H9 (cell line): ENCODE data around the gene TMEM151A. TPM values are rescaled to one million over a fixed set of nuclear protein-coding genes. Genes with fewer than 3 reads are reported as not detected.

Experiments used
- DNase-seq: peaks from one replicate; pipeline ENCODE4 v3.0.0-alpha.2; 2017
- H2AFZ ChIP-seq: one replicate; pipeline ENCODE4 v1.6.1; 2013; ENCODE audit warnings: mild to moderate bottlenecking, low read length, control low read depth, moderate library complexity
- H2AK5ac ChIP-seq: 2 replicates; pipeline ENCODE4 v1.6.1; 2013; ENCODE audit warnings: low read length, control low read depth, mixed read lengths; ENCODE audit not compliant: insufficient read length
- H2BK120ac ChIP-seq: one replicate; pipeline ENCODE4 v1.6.1; 2013; ENCODE audit warnings: low read depth, mild to moderate bottlenecking, low read length, control low read depth, inconsistent platforms; ENCODE audit not compliant: poor library complexity, severe bottlenecking
- H2BK12ac ChIP-seq: 2 replicates; pipeline ENCODE4 v1.6.1; 2013; ENCODE audit warnings: low read length, control low read depth, mixed read lengths, low read depth; ENCODE audit not compliant: insufficient read length
- H2BK15ac ChIP-seq: 2 replicates; pipeline ENCODE4 v1.6.1; 2013; ENCODE audit warnings: low read depth, low read length, control low read depth
- H2BK20ac ChIP-seq: one replicate; pipeline ENCODE4 v1.6.1; 2013; ENCODE audit warnings: low read depth, mild to moderate bottlenecking, low read length, control low read depth, inconsistent platforms; ENCODE audit not compliant: poor library complexity, severe bottlenecking
- H2BK5ac ChIP-seq: 2 replicates; pipeline ENCODE4 v1.6.1; 2013; ENCODE audit warnings: low read length, control low read depth, mixed read lengths; ENCODE audit not compliant: insufficient read length
- H3K14ac ChIP-seq: 2 replicates; pipeline ENCODE4 v1.6.1; 2013; ENCODE audit warnings: low read length, control low read depth; ENCODE audit not compliant: insufficient read depth
- H3K18ac ChIP-seq: 2 replicates; pipeline ENCODE4 v1.6.1; 2013; ENCODE audit warnings: low read depth, mild to moderate bottlenecking, mixed read lengths, low read length, control low read depth; ENCODE audit not compliant: insufficient read length
- H3K23ac ChIP-seq: 2 replicates; pipeline ENCODE4 v1.6.1; 2013; ENCODE audit warnings: low read length, control low read depth, mixed read lengths, low read depth; ENCODE audit not compliant: insufficient read length
- H3K23me2 ChIP-seq: 2 replicates; pipeline ENCODE4 v1.6.1; 2013; ENCODE audit warnings: low read depth, mild to moderate bottlenecking, mixed read lengths, low read length, control low read depth; ENCODE audit not compliant: insufficient read length, poor library complexity, severe bottlenecking
- H3K27ac ChIP-seq: 2 replicates; pipeline ENCODE4 v1.5.1; 2013; ENCODE audit warnings: low read length, control low read depth, mixed read lengths, low read depth; ENCODE audit not compliant: insufficient read length
- H3K27me3 ChIP-seq: 2 replicates; pipeline ENCODE4 v1.6.1; 2013; ENCODE audit warnings: low read length, control low read depth, inconsistent platforms; ENCODE audit not compliant: insufficient read depth
- H3K4ac ChIP-seq: 2 replicates; pipeline ENCODE4 v1.6.1; 2013; ENCODE audit warnings: low read depth, mild to moderate bottlenecking, control low read depth, inconsistent platforms, low read length, moderate library complexity
- H3K4me1 ChIP-seq: 2 replicates; pipeline ENCODE4 v1.6.1; 2013; ENCODE audit warnings: low read length, control low read depth, inconsistent platforms; ENCODE audit not compliant: insufficient read depth
- H3K4me2 ChIP-seq: 2 replicates; pipeline ENCODE4 v1.6.1; 2013; ENCODE audit warnings: low read length, control low read depth, mixed read lengths; ENCODE audit not compliant: insufficient read length, insufficient read depth
- H3K56ac ChIP-seq: 2 replicates; pipeline ENCODE4 v1.6.1; 2013; ENCODE audit warnings: low read depth, mild to moderate bottlenecking, mixed read lengths, low read length, control low read depth; ENCODE audit not compliant: insufficient read length
- H3K79me1 ChIP-seq: 2 replicates; pipeline ENCODE4 v1.6.1; 2013; ENCODE audit warnings: low read depth, mild to moderate bottlenecking, moderate library complexity, low read length, control low read depth, inconsistent platforms; ENCODE audit not compliant: insufficient read depth, poor library complexity, severe bottlenecking
- H3K79me2 ChIP-seq: 2 replicates; pipeline ENCODE4 v1.6.1; 2013; ENCODE audit warnings: low read length, control low read depth, inconsistent platforms; ENCODE audit not compliant: insufficient read depth
- H3K9ac ChIP-seq: 2 replicates; pipeline ENCODE4 v1.6.1; 2013; ENCODE audit warnings: low read length, control low read depth, mixed read lengths; ENCODE audit not compliant: insufficient read length; ENCODE audit errors: extremely low read depth
- H3K9me3 ChIP-seq: one replicate; pipeline ENCODE4 v1.6.1; 2013; ENCODE audit warnings: low read depth, low read length, inconsistent platforms; ENCODE audit not compliant: control insufficient read depth
- H3T11ph ChIP-seq: one replicate; pipeline ENCODE4 v1.6.1; 2013; ENCODE audit warnings: mild to moderate bottlenecking, low read length, control low read depth, inconsistent platforms
- H4K20me1 ChIP-seq: one replicate; pipeline ENCODE4 v1.6.1; 2013; ENCODE audit not compliant: control insufficient read depth, insufficient read length, insufficient read depth
- H4K5ac ChIP-seq: 2 replicates; pipeline ENCODE4 v1.6.1; 2013; ENCODE audit warnings: low read depth, mild to moderate bottlenecking, mixed read lengths, low read length, control low read depth; ENCODE audit not compliant: insufficient read length
- H4K8ac ChIP-seq: replicated peaks from 2 replicates; pipeline ENCODE4 v1.6.1; 2013; ENCODE audit warnings: low read length, control low read depth, mixed read lengths, low read depth; ENCODE audit not compliant: insufficient read length
- H4K91ac ChIP-seq: 2 replicates; pipeline ENCODE4 v1.6.1; 2013; ENCODE audit warnings: low read depth, mild to moderate bottlenecking, moderate library complexity, mixed read lengths, low read length, control low read depth; ENCODE audit not compliant: insufficient read length
- H3K27ac Mint-ChIP-seq, 3 experiments: 2 replicates in 2 of 3; 3 replicates in 1 of 3; pipeline ENCODE4 v1.8.0; 2020 to 2021; ENCODE audit warnings: mixed read lengths in 3 of 3, mild to moderate bottlenecking in 1 of 3, moderate library complexity in 1 of 3
- H3K27me3 Mint-ChIP-seq: 2 replicates; pipeline ENCODE4 v1.8.0; 2021; ENCODE audit warnings: low read depth, mild to moderate bottlenecking, moderate library complexity, mixed read lengths
- H3K36me3 Mint-ChIP-seq, 3 experiments: 2 replicates in 2 of 3; 3 replicates in 1 of 3; pipeline ENCODE4 v1.8.0; 2020 to 2021; ENCODE audit warnings: low read depth in 3 of 3, mixed read lengths in 3 of 3; ENCODE audit not compliant: insufficient read depth in 1 of 3
- H3K4me1 Mint-ChIP-seq, 2 experiments: 2 replicates each; pipeline ENCODE4 v1.8.0; 2020; ENCODE audit warnings: mixed read lengths in 2 of 2
- H3K4me3 Mint-ChIP-seq, 2 experiments: 2 replicates in 1 of 2; 3 replicates in 1 of 2; pipeline ENCODE4 v1.8.0; 2020 to 2021; ENCODE audit warnings: mild to moderate bottlenecking in 2 of 2, mixed read lengths in 2 of 2, moderate library complexity in 1 of 2
- H3K9me3 Mint-ChIP-seq, 2 experiments: 2 replicates in 1 of 2; 3 replicates in 1 of 2; pipeline ENCODE4 v1.8.0; 2020; ENCODE audit warnings: mild to moderate bottlenecking in 2 of 2, mixed read lengths in 2 of 2, moderate library complexity in 1 of 2
- CTCF ChIP-seq: fragments of 200-600 bp; sonication (generic); conservative IDR thresholded peaks from 3 replicates; pipeline ENCODE4 v1.8.0; 2021; ENCODE audit warnings: antibody characterized with exemption, mild to moderate bottlenecking
- WGBS: extraction: QIAGEN DNeasy Blood & Tissue Kit; methylation state at CpG from one replicate; pipeline ENCODE4 v1.1.7; 2013; ENCODE audit warnings: missing lambda C conversion rate, low lambda C conversion rate, mixed read lengths; ENCODE audit not compliant: insufficient read length; ENCODE audit errors: extremely low coverage; 5-methylcytosine and 5-hydroxymethylcytosine counted together
- total RNA-seq: library from RNA; stranded (reverse); gene quantifications from 2 replicates; pipeline ENCODE4 v1.2.1, GENCODE V29; 2021

The TMEM151A gene
- total RNA-seq, 1 experiment from 2014 or later = 1.2 TPM

GRCh38 chr11:66343176-66343575 is 51.5 kb downstream of the TMEM151A start:
- H3K9me3 ChIP-seq = no peaks in the 10 kb centered on the region
- H3K27me3 ChIP-seq = no peaks in the 10 kb centered on the region
- no peak overlapping the region for H2BK20ac ChIP-seq
- Mint-ChIP-seq H3K27me3 (peaks cover 4% of the 10 kb centered on the region), H3K36me3 (peaks cover 12 to 29% (median 23%) of the 10 kb centered on the region in 3 experiments), H3K4me3 (peak overlapping the region; percentile 95 to 98; a peak in 4 of 5 replicates), H3K4me1 (peaks cover 26% of the 10 kb centered on the region in 2 experiments), H3K9me3 (peaks cover 0 to 3% of the 10 kb centered on the region in 2 experiments; a peak in 4 of 5 replicates), H3K27ac (no peak overlapping the region)
- WGBS = no CpG with 5 or more reads among the region's 8 CpGs
- no peak overlapping the region for H3K9ac ChIP-seq
- H4K91ac ChIP-seq = no peak overlapping the region
- no peak overlapping the region for H3K4ac ChIP-seq
- H3K27ac ChIP-seq = no peak overlapping the region
- H3K23ac ChIP-seq = no peak overlapping the region
- H2AK5ac ChIP-seq = no peak overlapping the region
- H2BK120ac ChIP-seq = no peak overlapping the region
- no peak overlapping the region for H3K56ac ChIP-seq
- H4K8ac ChIP-seq = no peak overlapping the region
- peaks cover 16% of the 10 kb centered on the region for H3K23me2 ChIP-seq
- peaks cover 3% of the 10 kb centered on the region for H4K20me1 ChIP-seq
- H3K4me1 ChIP-seq = no peaks in the 10 kb centered on the region
- H3K14ac ChIP-seq = no peak overlapping the region
- H3K79me2 ChIP-seq = peaks cover 2% of the 10 kb centered on the region; the same call in 1 of the 2 replicates
- H2BK5ac ChIP-seq = no peak overlapping the region
- no peak overlapping the region for H3K18ac ChIP-seq
- H4K5ac ChIP-seq = no peak overlapping the region
- H2BK12ac ChIP-seq = no peak overlapping the region
- no peak for DNase-seq
- H3T11ph ChIP-seq = no peak overlapping the region
- no peak overlapping the region for H2AFZ ChIP-seq
- TF ChIP-seq CTCF = no peak
- H3K4me2 ChIP-seq = no peak overlapping the region
- no peaks in the 10 kb centered on the region for H3K79me1 ChIP-seq
- no peak overlapping the region for H2BK15ac ChIP-seq
